Measurements from ENCODE around the gene PTPN20.

Gene PTPN20

GRCh38 chr10:47049056-47049851 lies 138.0 kb downstream of the PTPN20 start:
- DNase-seq: no peak

- no peak for DNase-seq
Measured at GRCh38 chr10:47049906-47050305, 138.7 kb downstream of the PTPN20 start.

- DNase-seq: no peak
Measured at GRCh38 chr10:47050618-47051455, 139.6 kb downstream of the PTPN20 start.

GRCh38 chr10:47051741-47052238 lies 140.6 kb downstream of the PTPN20 start:
- no peak for DNase-seq
